GM12875 (cell line): ENCODE results near the gene GRID1.

Source experiments
- H3K4me3 ChIP-seq: one replicate; pipeline ENCODE4 v1.5.1; 2011; ENCODE audit warnings: low read depth, low read length, control low read depth
- CTCF ChIP-seq: IDR thresholded peaks from 2 replicates; pipeline ENCODE4 v1.5.1; 2011; ENCODE audit warnings: low read depth, mild to moderate bottlenecking, control low read depth, inconsistent platforms, low read length, moderate library complexity, borderline replicate concordance; ENCODE audit not compliant: insufficient read depth

GRID1 gene

GRCh38 chr10:85597006-85597405 is 769.6 kb downstream of the GRID1 start:
- TF ChIP-seq CTCF, result no peak
- no peak overlapping the region for H3K4me3 ChIP-seq

GRCh38 chr10:85596389-85596788 is 770.2 kb downstream of the GRID1 start:
- no peak overlapping the region for H3K4me3 ChIP-seq
- no peak for TF ChIP-seq CTCF

- TF ChIP-seq CTCF, result no peak
Measured at GRCh38 chr10:85594239-85594638, 772.4 kb downstream of the GRID1 start.

GRCh38 chr10:85593226-85593772 is 773.3 kb downstream of the GRID1 start:
- TF ChIP-seq CTCF, result no peak
- H3K4me3 ChIP-seq, result no peak overlapping the region

More at GRCh38 chr10:85594239-85594638, 772.4 kb downstream of the GRID1 start:
- H3K4me3 ChIP-seq, result no peak overlapping the region

GRCh38 chr10:85581371-85581770 is 785.2 kb downstream of the GRID1 start:
- no peak overlapping the region for H3K4me3 ChIP-seq
- no peak for TF ChIP-seq CTCF

- no peak for TF ChIP-seq CTCF
- H3K4me3 ChIP-seq, result no peak overlapping the region
Measured at GRCh38 chr10:85580585-85580984, 786.0 kb downstream of the GRID1 start.

GRCh38 chr10:85578860-85579259 is 787.7 kb downstream of the GRID1 start:
- H3K4me3 ChIP-seq, result no peak overlapping the region
- no peak for TF ChIP-seq CTCF
